A673 (cell line): ENCODE data around the gene ZMYND8.

ENCODE experiments used
- EZH2 ChIP-seq: fragments of 200-600 bp; sonication (generic); IDR thresholded peaks from 2 replicates; pipeline ENCODE4 v1.6.1; 2017; ENCODE audit warnings: borderline replicate concordance, low read depth, mild to moderate bottlenecking, mixed read lengths, antibody characterized with exemption, low read length; ENCODE audit not compliant: poor library complexity, severe bottlenecking
- TF ChIP-seq, protein P1 (sequence below): fragments of 300-800, 200-600 bp; sonication (generic); conservative IDR thresholded peaks from 2 replicates; pipeline ENCODE4 v1.5.1; 2017; ENCODE audit warnings: low read depth, mild to moderate bottlenecking, antibody characterized with exemption, low read length, moderate library complexity, mixed read lengths

DNA sequence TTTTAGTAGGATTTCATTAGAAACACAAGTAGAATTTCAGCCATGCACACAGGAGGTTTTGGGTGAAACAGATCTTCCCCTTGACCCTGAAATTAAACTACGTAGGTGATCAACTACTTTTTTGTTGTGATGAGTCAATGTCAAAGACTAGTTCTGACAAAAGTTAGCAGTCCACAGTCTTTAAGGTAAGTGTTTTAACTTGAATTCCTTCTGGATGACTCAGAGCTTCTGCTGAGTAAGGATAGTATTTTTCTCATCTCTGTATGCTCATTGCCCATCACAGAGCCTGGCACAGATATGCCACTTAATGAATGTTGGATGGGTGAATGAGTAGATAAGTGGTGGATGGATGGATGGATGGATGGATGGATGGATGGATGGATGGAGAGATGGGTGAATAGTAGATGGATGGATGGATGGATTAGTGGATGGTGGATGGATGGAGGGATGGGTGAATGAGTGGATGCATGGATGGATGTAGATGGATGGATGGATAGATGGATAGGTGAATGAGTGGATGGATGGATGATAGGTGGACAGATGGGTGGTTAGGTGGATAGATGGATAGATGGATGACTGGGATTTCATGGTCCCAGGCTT, 165.3 kb downstream of the ZMYND8 start:
- TF ChIP-seq, protein P1, sequence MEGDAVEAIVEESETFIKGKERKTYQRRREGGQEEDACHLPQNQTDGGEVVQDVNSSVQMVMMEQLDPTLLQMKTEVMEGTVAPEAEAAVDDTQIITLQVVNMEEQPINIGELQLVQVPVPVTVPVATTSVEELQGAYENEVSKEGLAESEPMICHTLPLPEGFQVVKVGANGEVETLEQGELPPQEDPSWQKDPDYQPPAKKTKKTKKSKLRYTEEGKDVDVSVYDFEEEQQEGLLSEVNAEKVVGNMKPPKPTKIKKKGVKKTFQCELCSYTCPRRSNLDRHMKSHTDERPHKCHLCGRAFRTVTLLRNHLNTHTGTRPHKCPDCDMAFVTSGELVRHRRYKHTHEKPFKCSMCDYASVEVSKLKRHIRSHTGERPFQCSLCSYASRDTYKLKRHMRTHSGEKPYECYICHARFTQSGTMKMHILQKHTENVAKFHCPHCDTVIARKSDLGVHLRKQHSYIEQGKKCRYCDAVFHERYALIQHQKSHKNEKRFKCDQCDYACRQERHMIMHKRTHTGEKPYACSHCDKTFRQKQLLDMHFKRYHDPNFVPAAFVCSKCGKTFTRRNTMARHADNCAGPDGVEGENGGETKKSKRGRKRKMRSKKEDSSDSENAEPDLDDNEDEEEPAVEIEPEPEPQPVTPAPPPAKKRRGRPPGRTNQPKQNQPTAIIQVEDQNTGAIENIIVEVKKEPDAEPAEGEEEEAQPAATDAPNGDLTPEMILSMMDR: no peak
- TF ChIP-seq EZH2: no peak
